Transverse colon (tissue), 4 donors: Measurements from ENCODE around the gene GRIA3. TPM values are rescaled to one million over a fixed set of nuclear protein-coding genes. Genes with fewer than 3 reads are reported as not detected.

Source experiments
- DNase-seq: peaks from one replicate; pipeline ENCODE4 v3.0.0-alpha.2; 2019
- H3K27ac ChIP-seq, 4 donors: fragments of 200-600 bp; sonication (generic); 2 replicates each; pipeline ENCODE4 v1.5.1; 2016 to 2018; ENCODE audit warnings: inconsistent platforms in 4 of 4
- H3K27me3 ChIP-seq: fragments of 200-600 bp; sonication (generic); 2 replicates; pipeline ENCODE4 v1.5.1; 2017; ENCODE audit warnings: inconsistent platforms
- H3K36me3 ChIP-seq, 4 donors: fragments of 200-600 bp; sonication (generic); 2 replicates each; pipeline ENCODE4 v1.5.1; 2017 to 2019; ENCODE audit warnings: inconsistent platforms in 4 of 4
- H3K4me1 ChIP-seq, 4 donors: fragments of 200-600 bp; sonication (generic); 2 replicates each; pipeline ENCODE4 v1.5.1; 2017 to 2020; ENCODE audit warnings: inconsistent platforms in 4 of 4
- H3K4me3 ChIP-seq, 4 donors: fragments of 200-600 bp; sonication (generic); 1 replicate in 1 of 4; 2 replicates in 3 of 4; pipeline versions ENCODE4 v1.5.1 to v1.6.1; 2017 to 2019; ENCODE audit warnings: inconsistent platforms in 4 of 4
- H3K9me3 ChIP-seq, 2 donors: fragments of 200-600 bp; sonication (generic); 2 replicates each; pipeline ENCODE4 v1.5.1; 2017 to 2019; ENCODE audit warnings: inconsistent platforms in 2 of 2
- EP300 ChIP-seq: sonication (generic); formaldehyde crosslinking; IDR thresholded peaks from one replicate; pipeline ENCODE4 v1.6.1; 2017; ENCODE audit warnings: antibody characterized with exemption, low read depth
- POLR2A ChIP-seq: fragments of 450-650 bp; IDR thresholded peaks from one replicate; pipeline ENCODE4 v1.6.1; 2016; ENCODE audit warnings: antibody characterized with exemption, mild to moderate bottlenecking, moderate library complexity
- POLR2AphosphoS5 ChIP-seq, 3 donors: sonication (generic); formaldehyde crosslinking; IDR thresholded peaks; one replicate each; pipeline ENCODE4 v1.6.1; 2016; ENCODE audit warnings: antibody characterized with exemption in 3 of 3
- WGBS, 2 donors: methylation state at CpG; one replicate each; pipeline ENCODE4 v1.1.5; 2018; ENCODE audit warnings: low coverage in 1 of 2; 5-methylcytosine and 5-hydroxymethylcytosine counted together
- in situ Hi-C, 4 donors: fragments of 200-750 bp; cut with MboI; loops; one replicate each; pipeline versions ENCODE4 v1.15.0 to v1.15.1; 2017; ENCODE audit warnings: low sequenced_read_pairs in 3 of 4, low pct_ligation_motif_present in 1 of 4, low pct_unique_long_range_greater_than_20kb in 1 of 4
- intact Hi-C: fragments of 100-400 bp; cut with DNase I; formaldehyde crosslinking; loops from one replicate; pipeline ENCODE4 v1.15.1; 2023; ENCODE audit warnings: low total_unique reads
- total RNA-seq, 4 donors: library from RNA; depleted of rRNA; stranded (reverse); fragments of >200 nt; gene quantifications; one replicate each; pipeline ENCODE4 v1.1.0, GENCODE V29; 2016
- TF ChIP-seq, protein P1 (sequence below), 5 experiments: fragments of 200-600 bp in 3 of 5; fragments of 450-650 bp in 2 of 5; sonication (generic) in 3 of 5; IDR thresholded peaks; 1 replicate in 2 of 5; 2 replicates in 3 of 5; pipeline ENCODE4 v1.5.1; 2016 to 2017; ENCODE audit warnings: antibody characterized with exemption in 5 of 5, inconsistent platforms in 3 of 5, mild to moderate bottlenecking in 2 of 5, moderate library complexity in 1 of 5

Gene GRIA3
- total RNA-seq, 4 donors from 2014 or later: 0.40 to 1.1 (median 0.68) TPM; not detected in 1

DNA sequence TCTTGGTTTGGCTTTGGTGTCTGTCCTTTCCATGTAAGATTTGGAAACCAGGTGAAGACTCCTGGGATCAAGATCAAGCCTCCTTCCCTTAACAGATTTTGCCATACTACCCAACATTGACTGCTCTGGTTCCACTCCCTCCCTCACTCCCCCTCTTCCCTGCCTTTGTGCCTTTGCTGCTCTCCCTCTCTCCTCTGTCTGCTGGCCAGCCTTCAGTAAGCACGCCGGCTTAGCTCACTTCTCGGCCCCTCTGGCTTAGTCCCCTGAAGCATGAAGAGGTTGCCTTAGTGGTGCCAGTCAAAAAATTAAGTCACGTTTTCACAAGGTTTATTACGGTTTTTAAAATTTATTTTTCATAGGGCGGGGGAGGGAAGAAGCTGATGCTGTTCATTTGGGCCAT lies 6.0 kb downstream of the GRIA3 start:
- TF ChIP-seq, protein P1, sequence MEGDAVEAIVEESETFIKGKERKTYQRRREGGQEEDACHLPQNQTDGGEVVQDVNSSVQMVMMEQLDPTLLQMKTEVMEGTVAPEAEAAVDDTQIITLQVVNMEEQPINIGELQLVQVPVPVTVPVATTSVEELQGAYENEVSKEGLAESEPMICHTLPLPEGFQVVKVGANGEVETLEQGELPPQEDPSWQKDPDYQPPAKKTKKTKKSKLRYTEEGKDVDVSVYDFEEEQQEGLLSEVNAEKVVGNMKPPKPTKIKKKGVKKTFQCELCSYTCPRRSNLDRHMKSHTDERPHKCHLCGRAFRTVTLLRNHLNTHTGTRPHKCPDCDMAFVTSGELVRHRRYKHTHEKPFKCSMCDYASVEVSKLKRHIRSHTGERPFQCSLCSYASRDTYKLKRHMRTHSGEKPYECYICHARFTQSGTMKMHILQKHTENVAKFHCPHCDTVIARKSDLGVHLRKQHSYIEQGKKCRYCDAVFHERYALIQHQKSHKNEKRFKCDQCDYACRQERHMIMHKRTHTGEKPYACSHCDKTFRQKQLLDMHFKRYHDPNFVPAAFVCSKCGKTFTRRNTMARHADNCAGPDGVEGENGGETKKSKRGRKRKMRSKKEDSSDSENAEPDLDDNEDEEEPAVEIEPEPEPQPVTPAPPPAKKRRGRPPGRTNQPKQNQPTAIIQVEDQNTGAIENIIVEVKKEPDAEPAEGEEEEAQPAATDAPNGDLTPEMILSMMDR (IDR thresholded peaks at IDR 0.05): no peak
- TF ChIP-seq EP300: no peak
- TF ChIP-seq POLR2A: no peak
- TF ChIP-seq POLR2AphosphoS5 (IDR thresholded peaks at IDR 0.05): no peak
- no peak for DNase-seq
- no peaks in the 10 kb centered on the region for H3K36me3 ChIP-seq
- in situ Hi-C loops: no loop called here
- no peaks in the 10 kb centered on the region for H3K27me3 ChIP-seq
- H3K9me3 ChIP-seq: no peaks in the 10 kb centered on the region
- H3K27ac ChIP-seq: no peak overlapping the region
- H3K4me1 ChIP-seq: no peaks in the 10 kb centered on the region
- intact Hi-C loops: no loop called here
- 60 to 68% methylated on average over 5 to 6 of the region's 6 CpGs for WGBS, 2 donors
- H3K4me3 ChIP-seq: no peak overlapping the region

DNA sequence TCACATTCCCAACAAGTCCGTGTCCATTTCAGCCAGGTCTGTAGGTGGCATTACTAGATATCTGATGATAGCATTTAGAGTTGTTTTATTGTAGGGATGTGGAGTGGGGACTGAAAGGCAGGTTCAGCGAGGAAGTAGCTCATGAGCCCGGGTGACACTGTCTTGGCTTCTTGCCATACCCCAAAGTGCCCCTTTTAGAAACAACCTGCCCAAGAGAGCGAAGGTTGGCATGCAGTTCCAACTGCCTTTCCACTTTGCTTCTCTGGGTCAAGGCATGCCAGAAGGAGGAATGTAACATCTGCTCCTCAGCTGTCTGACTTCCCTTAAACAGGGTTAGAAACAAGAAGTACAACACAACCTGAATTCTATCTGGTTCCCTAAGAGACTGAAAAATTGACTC lies 9.0 kb downstream of the GRIA3 start:
- H3K27ac ChIP-seq: no peak overlapping the region
- intact Hi-C loops: no loop called here
- no peaks in the 10 kb centered on the region for H3K36me3 ChIP-seq
- no peaks in the 10 kb centered on the region for H3K9me3 ChIP-seq
- no peaks in the 10 kb centered on the region for H3K27me3 ChIP-seq
- TF ChIP-seq POLR2AphosphoS5 (IDR thresholded peaks at IDR 0.05) (no peak), EP300 (no peak), POLR2A (no peak)
- TF ChIP-seq, protein P1 (IDR thresholded peaks at IDR 0.05): no peak
- no peaks in the 10 kb centered on the region for H3K4me1 ChIP-seq
- no peak overlapping the region for H3K4me3 ChIP-seq
- WGBS, 2 donors: 51 to 83% methylated on average over 1 to 4 of the region's 4 CpGs
- in situ Hi-C loops: no loop called here
- DNase-seq: no peak

DNA sequence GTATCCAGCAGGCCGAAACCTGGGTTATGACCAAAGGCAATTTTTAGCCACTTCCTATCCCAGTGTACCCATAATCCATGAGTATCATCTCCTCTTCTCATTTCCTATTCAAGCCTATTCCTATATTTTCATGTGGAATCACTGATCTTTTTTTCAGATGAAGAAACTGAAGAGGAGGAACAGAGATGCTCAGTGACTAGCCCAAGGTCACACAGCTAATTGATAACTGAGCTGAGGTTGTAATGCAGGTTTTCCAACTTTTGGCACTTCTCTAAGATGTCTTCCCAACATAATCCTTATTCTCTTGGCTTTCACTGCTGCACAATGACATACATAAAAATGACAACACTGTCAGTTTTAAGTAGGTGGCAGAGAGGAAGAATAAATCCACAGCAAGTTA lies 15.3 kb downstream of the GRIA3 start:
- in situ Hi-C loops: no loop called here
- H3K4me3 ChIP-seq: no peak overlapping the region

GRCh38 chrX:123201720-123202119 lies 17.6 kb downstream of the GRIA3 start:
- Histone ChIP-seq H3K27ac (no peak overlapping the region), H3K36me3 (no peaks in the 10 kb centered on the region), H3K9me3 (no peaks in the 10 kb centered on the region), H3K4me1 (no peaks in the 10 kb centered on the region), H3K4me3 (no peak overlapping the region), H3K27me3 (no peaks in the 10 kb centered on the region)
- 40 to 60% methylated on average over 1 to 5 of the region's 5 CpGs for WGBS, 2 donors
- TF ChIP-seq, protein P1 (IDR thresholded peaks at IDR 0.05): no peak
- intact Hi-C loops: no loop called here
- no peak for DNase-seq
- in situ Hi-C loops: no loop called here

More for the DNA sequence above, 15.3 kb downstream of the GRIA3 start:
- Histone ChIP-seq H3K4me1 (no peaks in the 10 kb centered on the region), H3K36me3 (no peaks in the 10 kb centered on the region), H3K27me3 (no peaks in the 10 kb centered on the region), H3K9me3 (no peaks in the 10 kb centered on the region), H3K27ac (no peak overlapping the region)
- DNase-seq: no peak
- 97 to 100% methylated on average over 1 of the region's 1 CpG for WGBS, 2 donors
- intact Hi-C loops: no loop called here
- TF ChIP-seq POLR2AphosphoS5 (IDR thresholded peaks at IDR 0.05): no peak
- TF ChIP-seq EP300: no peak
- TF ChIP-seq, protein P1 (IDR thresholded peaks at IDR 0.05): no peak
- TF ChIP-seq POLR2A: no peak
